K562 (cell line): Measurements from ENCODE around the gene INTS4. TPM values are rescaled to one million over a fixed set of nuclear protein-coding genes. Genes with fewer than 3 reads are reported as not detected.

Experiments
- ATAC-seq: fragments of 200-7000 bp; cut with Tn5 transposase; 3 replicates; pipeline ENCODE4 v1.9.1; 2020; ENCODE audit warnings: moderate library complexity
- BruUV-seq: library from RNA; stranded (reverse); fragments of 400-500 nt; replicated peaks from 2 replicates; lab custom pipeline; 2021; lab: Mats Ljungman, UMichigan
- CTCF ChIA-PET: fragments of 300-600 bp; formaldehyde crosslinking; extraction: SDS; loops from one replicate; lab custom pipeline; 2021; ENCODE audit warnings: low intra/inter-chr PET ratio; lab: Yijun Ruan, JAX
- POLR2A ChIA-PET: fragments of 300-600, 350-650 bp; sonication (Branson Sonifier 250); formaldehyde crosslinking; extraction: SDS; loops from one replicate; lab custom pipeline; 2021; ENCODE audit warnings: antibody characterized with exemption, inconsistent platforms; lab: Yijun Ruan, JAX
- DNase-seq, 4 experiments: peaks; one replicate each; pipeline versions ENCODE4 v3.0.0 to v3.0.0-alpha.2; 2011 to 2018; ENCODE audit warnings: low spot score in 3 of 4, mixed read lengths in 3 of 4; ENCODE audit errors: extremely low read depth in 1 of 4
- FAIRE-seq: peaks from 2 replicates; lab custom pipeline; 2011; peaks lifted over from hg19 to GRCh38; lab: Jason Lieb, UNC
- H2AFZ ChIP-seq: 2 replicates; pipeline ENCODE4 v1.6.0; 2011; ENCODE audit warnings: low read depth, low read length, control low read depth, inconsistent platforms
- H3K27ac ChIP-seq: fragments of 200-600 bp; 3 replicates; pipeline ENCODE4 v1.8.0; 2011; ENCODE audit warnings: low read depth, mild to moderate bottlenecking, control low read depth, inconsistent platforms, low read length, moderate library complexity, mixed read lengths; ENCODE audit errors: extremely low read depth
- H3K27me3 ChIP-seq, 2 experiments: fragments of 300-600 bp in 1 of 2; 2 replicates in 1 of 2; 3 replicates in 1 of 2; pipeline versions ENCODE4 v1.6.0 to v1.8.0; 2011; ENCODE audit warnings: inconsistent platforms in 2 of 2, low read length in 2 of 2, mild to moderate bottlenecking in 1 of 2, mixed read lengths in 1 of 2, moderate library complexity in 1 of 2; ENCODE audit not compliant: control insufficient read depth in 2 of 2, insufficient read depth in 2 of 2
- H3K36me3 ChIP-seq: fragments of 300-600 bp; 3 replicates; pipeline ENCODE4 v1.8.0; 2011; ENCODE audit warnings: mild to moderate bottlenecking, low read length, inconsistent platforms; ENCODE audit not compliant: control insufficient read depth, insufficient read depth
- H3K4me1 ChIP-seq, 2 experiments: fragments of 200-600 bp in 1 of 2; replicated peaks in 1 of 2; 2 replicates in 1 of 2; 3 replicates in 1 of 2; pipeline versions ENCODE4 v1.5.1 to v1.8.0; 2011; ENCODE audit warnings: inconsistent platforms in 2 of 2, low read length in 2 of 2, mild to moderate bottlenecking in 1 of 2, mixed read lengths in 1 of 2, moderate library complexity in 1 of 2; ENCODE audit not compliant: control insufficient read depth in 2 of 2, insufficient read depth in 2 of 2
- H3K4me2 ChIP-seq: 2 replicates; pipeline ENCODE4 v1.6.1; 2011; ENCODE audit warnings: low read length, control low read depth, inconsistent platforms, mixed read lengths; ENCODE audit not compliant: insufficient read depth
- H3K4me3 ChIP-seq: fragments of 200-600 bp; sonication (generic), shearing (Covaris generic); 2 replicates; pipeline ENCODE4 v1.5.1; 2016; ENCODE audit warnings: control low read depth, inconsistent platforms
- H3K79me2 ChIP-seq: fragments of 200-600 bp; 3 replicates; pipeline ENCODE4 v1.8.0; 2011; ENCODE audit warnings: low read length, inconsistent platforms; ENCODE audit not compliant: control insufficient read depth, insufficient read depth
- H3K9ac ChIP-seq, 2 experiments: 2 replicates each; pipeline versions ENCODE4 v1.6.0 to v1.6.1; 2011; ENCODE audit warnings: low read depth in 2 of 2, low read length in 2 of 2, control low read depth in 1 of 2, inconsistent platforms in 1 of 2, mild to moderate bottlenecking in 1 of 2, mixed read lengths in 1 of 2; ENCODE audit not compliant: insufficient read depth in 1 of 2
- H3K9me1 ChIP-seq: one replicate; pipeline ENCODE4 v1.6.0; 2011; ENCODE audit warnings: inconsistent platforms, mild to moderate bottlenecking, low read length, moderate library complexity; ENCODE audit not compliant: control insufficient read depth, insufficient read depth
- H3K9me3 ChIP-seq: replicated peaks from 2 replicates; pipeline ENCODE4 v1.5.1; 2011; ENCODE audit warnings: low read depth, low read length, inconsistent platforms; ENCODE audit not compliant: control insufficient read depth, insufficient read depth
- H4K20me1 ChIP-seq: replicated peaks from 2 replicates; pipeline ENCODE4 v1.6.1; 2011; ENCODE audit warnings: low read length, inconsistent platforms, mixed read lengths; ENCODE audit not compliant: control insufficient read depth, insufficient read depth
- ATF3 ChIP-seq, 2 experiments: fragments of 450-650 bp in 1 of 2; sonication (generic) in 1 of 2; formaldehyde crosslinking in 1 of 2; IDR thresholded peaks in 1 of 2; conservative IDR thresholded peaks in 1 of 2; 2 replicates each; pipeline versions ENCODE4 v1.6.1 to v1.8.1; 2016 to 2023; ENCODE audit warnings: mild to moderate bottlenecking in 2 of 2, moderate library complexity in 2 of 2, inconsistent platforms in 1 of 2, missing genetic modification reagents in 1 of 2
- CEBPG ChIP-seq, 3 experiments: fragments of 200-800 bp in 1 of 3; sonication (Bioruptor generic) in 1 of 3; sonication (generic) in 1 of 3; formaldehyde crosslinking in 1 of 3; IDR thresholded peaks in 2 of 3; conservative IDR thresholded peaks in 1 of 3; 2 replicates each; pipeline versions ENCODE4 v1.6.1 to v1.8.0; 2016 to 2022; ENCODE audit warnings: missing compliant biosample characterization in 2 of 3, missing genetic modification characterization in 2 of 3, mild to moderate bottlenecking in 1 of 3, missing genetic modification reagents in 1 of 3
- EGR1 ChIP-seq: fragments of 450-650 bp; conservative IDR thresholded peaks from 2 replicates; pipeline ENCODE4 v1.6.1; 2017; ENCODE audit warnings: mild to moderate bottlenecking
- GATAD2B ChIP-seq: fragments of 450-650 bp; IDR thresholded peaks from 2 replicates; pipeline ENCODE4 v1.6.1; 2017; ENCODE audit warnings: mild to moderate bottlenecking, borderline replicate concordance
- GTF2B ChIP-seq: IDR thresholded peaks from 2 replicates; pipeline ENCODE4 v1.6.1; 2011; ENCODE audit not compliant: insufficient read length; ENCODE audit errors: extremely low read depth
- MYBL2 ChIP-seq, 2 experiments: fragments of 450-650 bp in 1 of 2; sonication (generic) in 1 of 2; formaldehyde crosslinking in 1 of 2; IDR thresholded peaks; 2 replicates each; pipeline versions ENCODE4 v1.6.1 to v1.8.1; 2017 to 2022; ENCODE audit warnings: borderline replicate concordance in 1 of 2, inconsistent platforms in 1 of 2, low read depth in 1 of 2, mild to moderate bottlenecking in 1 of 2, missing genetic modification reagents in 1 of 2, moderate library complexity in 1 of 2
- WGBS: fragments of 100-300 bp; shearing (Covaris generic); methylation state at CpG from one replicate; pipeline ENCODE4 v1.1.6; 2016; ENCODE audit warnings: low coverage, mixed read lengths; ENCODE audit not compliant: insufficient coverage; ENCODE audit errors: missing lambda C conversion rate; 5-methylcytosine and 5-hydroxymethylcytosine counted together
- in situ Hi-C: fragments of 300-500 bp; cut with MboI; formaldehyde crosslinking; loops from 4 replicates; pipeline ENCODE4 v1.15.0; 2018; ENCODE audit warnings: inconsistent platforms, mixed read lengths
- intact Hi-C: fragments of 100-400 bp; cut with micrococcal nuclease; formaldehyde crosslinking; loops from 2 replicates; pipeline ENCODE4 v1.14.2; 2022
- polyA plus RNA-seq, 8 experiments: library from polyadenylated mRNA; depleted of rRNA in 4 of 8; stranded (reverse) in 5 of 8; unstranded in 3 of 8; fragments of >200 nt; fragmentation: Nextera tagmentation in 2 of 8; fragmentation: Illumina TruSeq in 1 of 8; extraction: Ambion mirVana in 2 of 8; extraction: Trizol in 1 of 8; gene quantifications; 2 replicates each; pipeline versions ENCODE4 v1.2.1 to v1.2.3, GENCODE V29; 2011 to 2014; ENCODE audit warnings: inconsistent platforms in 1 of 8, missing spikeins in 1 of 8
- total RNA-seq, 7 experiments: library from RNA; depleted of rRNA in 6 of 7; stranded (reverse); fragments of >200 nt in 6 of 7; fragmentation: Illumina TruSeq in 2 of 7; extraction: Trizol in 2 of 7; gene quantifications; 2 replicates each; pipeline versions ENCODE4 v1.2.1 to v1.2.3, GENCODE V29; 2011 to 2021; ENCODE audit warnings: low replicate concordance in 1 of 7

Gene INTS4
- total and polyA plus RNA-seq, 9 of the 15 experiments (the other 6 are each of a cell fraction or from before 2014, with no cell fraction given): 28.4 to 53.4 (median 44.5) TPM

GRCh38 chr11:77981346-77981947 lies 13.0 kb downstream of the INTS4 start:
- Histone ChIP-seq H3K4me3 (no peak overlapping the region), H3K4me1 (no peaks in the 10 kb centered on the region), H3K4me2 (no peak overlapping the region), H3K36me3 (peaks cover 57% of the 10 kb centered on the region; the same call in 2 of the 3 replicates), H3K27me3 (no peaks in the 10 kb centered on the region), H3K9me1 (no peaks in the 10 kb centered on the region), H3K9me3 (no peaks in the 10 kb centered on the region), H4K20me1 (0 out of 2 replicates have a peak, but pooled peaks cover 4% of the 10 kb centered on the region), H3K27ac (no peak overlapping the region), H3K79me2 (peaks cover 10% of the 10 kb centered on the region; the same call in 2 of the 3 replicates), H3K9ac (no peak overlapping the region), H2AFZ (no peak overlapping the region)
- POLR2A ChIA-PET: interaction anchor here (1.1 to 2.2 kb wide), 4 partner anchors 8 to 13 kb away, joined by 3 to 9 read pairs (median 4); partner anchors contain the start of gene INTS4
- intact Hi-C loops (no loop called here), in situ Hi-C loops (no loop called here)
- DNase-seq (no peak), ATAC-seq (no peak), FAIRE-seq (no peak)
- BruUV-seq: no TSS peak
- CTCF ChIA-PET: no interaction called here
- 90% methylated on average over 2 of the region's 2 CpGs for WGBS
- peak; percentile 50 for TF ChIP-seq ATF3 (IDR thresholded peaks at IDR 0.05)
- TF ChIP-seq ATF3 (CRISPR knock-in tag; conservative IDR thresholded peaks at IDR 0.05): no peak
- no peak for TF ChIP-seq CEBPG (CRISPR knock-in tag; IDR thresholded peaks at IDR 0.05)
- peak; percentile 31 to 85; a peak in 3 of 4 replicates for TF ChIP-seq CEBPG (tag; conservative IDR thresholded peaks at IDR 0.05 in 1 of 2, IDR thresholded peaks at IDR 0.05 in 1 of 2)
- TF ChIP-seq EGR1: no peak
- no peak for TF ChIP-seq GATAD2B
- TF ChIP-seq GTF2B: no peak
- no peak for TF ChIP-seq MYBL2 (IDR thresholded peaks at IDR 0.05; ENCODE audit: low read depth)
- no peak for TF ChIP-seq MYBL2 (CRISPR knock-in tag; IDR thresholded peaks at IDR 0.05; ENCODE audit: borderline replicate concordance)
